Measurements from ENCODE around the gene DHX16.
A peak's percentile ranks its signal among the peaks of the same experiment; 100 is the strongest.
"Not testable (repeated sequence)": the region's sequence is repeated elsewhere in the genome, so short reads cannot be mapped to it uniquely, and the experiment has no call there.

Gene DHX16

DNA sequence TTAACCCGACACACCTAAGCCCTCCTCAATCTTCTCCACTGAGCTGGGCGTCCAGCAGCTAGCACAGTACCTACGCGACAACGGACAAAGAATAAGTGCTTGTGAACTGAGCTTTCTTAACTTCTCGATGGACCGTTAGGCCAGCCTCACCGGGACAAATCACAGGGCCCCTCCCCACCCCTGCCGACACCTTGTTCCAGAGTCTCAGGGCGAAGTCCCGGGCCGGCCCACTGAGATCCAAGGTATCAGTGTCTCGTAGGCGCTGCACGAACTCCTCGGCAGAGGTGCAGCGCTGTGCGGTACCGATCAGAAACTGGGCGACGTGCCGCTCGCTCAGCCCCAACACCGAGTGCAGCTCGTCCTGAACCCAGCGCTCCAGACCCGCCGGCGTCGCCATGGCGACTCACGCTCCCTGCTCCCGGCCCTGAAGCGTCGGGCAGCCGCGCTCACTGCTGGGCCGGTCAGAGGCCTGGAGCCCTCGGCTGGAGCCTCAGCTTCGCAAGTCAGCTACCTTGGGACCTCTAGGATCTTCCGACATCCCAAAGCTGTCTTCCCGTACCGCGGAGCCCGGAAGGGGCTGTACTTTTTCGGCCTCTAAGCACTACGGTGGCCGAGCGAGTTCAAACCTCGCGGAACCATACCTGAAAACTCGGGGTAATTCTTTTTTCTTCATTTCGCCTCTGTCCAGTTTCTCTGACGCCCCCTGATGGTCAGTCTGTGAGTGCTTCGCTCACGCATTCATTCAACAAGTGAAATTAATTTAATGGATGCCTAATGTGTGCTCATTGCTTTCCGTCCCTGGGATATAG, at the start of gene DHX16:
TSS of gene DHX16 (minus strand) at position 562 of the 809 bp plus-strand sequence. CDS start at position 397, 165 bp downstream.
- peak; percentile 98 for DNase-seq

DNA sequence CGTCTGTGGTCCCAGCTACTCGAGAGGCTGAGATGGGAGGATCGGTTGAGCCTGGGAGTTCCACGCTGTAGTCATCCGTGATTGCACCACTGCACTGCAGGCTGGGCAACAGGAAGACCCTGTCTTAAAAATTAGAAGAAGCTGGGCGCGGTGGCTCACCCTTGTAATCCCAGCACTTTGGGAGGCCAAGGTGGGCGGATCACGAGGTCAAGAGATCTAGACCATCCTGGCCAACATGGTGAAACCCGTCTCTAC, 49.1 kb upstream of the DHX16 start:
- DNase-seq: not testable (repeated sequence)

DNA sequence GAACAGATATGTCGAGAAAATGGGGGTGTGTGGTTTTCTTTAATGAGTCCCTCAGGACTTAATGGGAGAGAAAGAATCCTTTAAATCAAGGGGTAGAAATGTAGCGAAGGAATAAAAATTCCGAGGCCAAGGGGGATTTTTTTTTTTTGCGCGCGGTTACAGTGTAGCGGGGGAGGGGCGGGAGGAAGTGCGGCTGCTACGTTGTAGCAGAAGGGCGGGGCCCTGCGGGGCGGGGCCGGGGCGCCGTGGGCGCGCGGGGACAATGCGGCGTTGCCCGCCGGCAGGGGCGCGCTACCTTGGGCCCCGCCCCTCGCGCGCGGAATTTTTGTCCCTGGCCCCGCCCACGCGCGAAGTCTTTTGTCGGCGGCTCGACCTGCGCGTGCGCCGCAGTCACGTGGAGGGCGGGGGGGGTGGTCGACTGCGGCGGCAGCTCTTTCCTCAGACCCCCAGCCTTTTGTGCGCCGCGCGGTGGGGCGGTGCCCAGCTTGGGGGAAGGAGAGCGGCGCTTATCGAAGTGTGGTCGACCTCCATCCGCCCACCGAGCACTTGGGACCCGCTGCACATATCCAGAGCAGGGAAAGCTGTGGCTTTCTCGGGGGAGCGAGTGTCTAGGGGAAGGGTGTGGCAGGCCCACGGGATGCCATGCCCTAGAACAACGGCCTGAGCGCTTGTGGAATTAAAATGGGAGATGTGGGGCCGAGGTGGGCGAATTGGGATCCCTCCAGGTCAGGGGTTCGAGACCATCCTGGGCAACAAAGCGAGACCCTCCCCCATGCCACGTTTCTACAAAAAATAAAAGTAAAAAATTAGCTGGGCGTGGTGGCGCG, 48.6 kb upstream of the DHX16 start:
- DNase-seq: peak; percentile 94

DNA sequence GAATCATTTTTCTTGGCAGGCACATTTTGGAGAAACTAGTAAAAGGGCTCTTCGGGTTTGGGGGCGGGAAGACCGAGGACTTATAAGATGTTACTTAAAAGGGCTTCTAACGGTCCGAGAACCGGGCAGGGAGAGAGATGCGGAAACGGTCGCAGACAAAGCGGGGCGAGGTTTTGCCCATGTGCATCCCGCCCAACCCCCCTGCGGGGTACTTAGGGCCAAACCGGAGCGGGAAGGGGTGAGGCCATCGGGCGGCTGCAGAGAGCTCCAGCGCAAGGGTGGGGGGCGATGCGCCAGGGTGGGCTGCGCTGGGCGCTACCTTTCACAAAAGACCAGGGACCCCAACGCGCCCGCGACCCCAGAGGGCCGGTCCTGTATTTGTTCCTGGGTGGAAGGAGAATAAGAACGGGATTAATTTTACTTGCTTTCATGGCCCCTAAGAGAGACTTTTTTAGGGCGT, 48.0 kb upstream of the DHX16 start:
- DNase-seq: peak; percentile 90

DNA sequence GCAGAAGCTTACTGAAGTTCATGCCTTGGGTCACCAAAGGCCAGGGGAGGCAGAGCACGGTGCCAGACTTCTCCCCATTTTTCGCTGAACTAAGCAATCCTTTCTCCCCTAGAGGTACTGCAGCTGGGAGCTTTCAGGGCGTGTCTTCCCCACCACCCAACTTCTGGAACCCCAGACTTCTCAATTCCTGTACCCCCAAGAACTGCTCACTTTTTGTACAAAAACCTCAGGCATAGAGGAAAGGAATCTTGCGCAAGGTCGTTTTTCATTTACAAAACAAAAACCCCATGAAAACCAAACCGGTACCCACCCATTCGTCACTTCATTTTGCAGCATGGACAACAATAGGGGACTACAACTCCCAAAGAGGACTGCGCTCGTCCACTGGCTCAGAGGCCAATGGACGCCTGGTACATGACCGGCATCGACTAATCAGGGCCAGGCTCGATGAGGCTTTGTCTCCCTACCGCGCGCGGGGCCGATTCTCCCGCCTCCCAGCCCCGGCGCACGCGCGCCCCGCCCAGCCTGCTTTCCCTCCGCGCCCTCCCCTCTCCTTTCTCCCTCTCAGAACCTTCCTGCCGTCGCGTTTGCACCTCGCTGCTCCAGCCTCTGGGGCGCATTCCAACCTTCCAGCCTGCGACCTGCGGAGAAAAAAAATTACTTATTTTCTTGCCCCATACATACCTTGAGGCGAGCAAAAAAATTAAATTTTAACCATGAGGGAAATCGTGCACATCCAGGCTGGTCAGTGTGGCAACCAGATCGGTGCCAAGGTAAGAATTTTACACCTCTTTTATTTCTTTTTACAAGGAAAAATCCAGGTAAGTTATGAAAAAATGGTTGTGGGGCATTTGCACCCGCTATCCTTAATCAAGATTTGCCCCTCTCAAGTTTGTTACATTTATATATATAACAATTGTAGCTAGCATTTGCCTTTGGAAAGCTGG, 47.3 kb upstream of the DHX16 start, which contains the start of gene TUBB:
TSS of gene TUBB (plus strand) at position 562 of the 947 bp plus-strand sequence. CDS start at position 717, 155 bp downstream.
- peak; percentile 99 for DNase-seq

DNA sequence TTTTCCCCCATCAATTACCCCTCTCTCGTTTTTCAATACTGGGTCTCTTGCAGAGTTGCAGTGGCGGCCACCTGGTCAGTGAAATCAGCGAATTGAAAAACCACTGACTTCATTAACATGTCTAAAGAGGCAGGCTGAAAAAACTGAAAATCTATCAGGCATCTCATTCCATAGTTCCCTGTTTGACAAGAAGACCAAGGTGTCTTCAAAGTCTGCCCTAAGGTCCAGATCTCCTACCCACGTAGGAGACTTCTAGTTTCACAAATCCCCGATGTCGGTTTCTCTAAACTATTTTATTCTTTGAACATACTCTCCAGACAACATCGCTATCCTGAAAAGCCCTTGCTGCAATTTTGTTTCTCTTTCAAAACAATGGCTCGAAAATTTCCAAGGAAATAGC, 46.5 kb upstream of the DHX16 start:
- DNase-seq: peak; percentile 60

DNA sequence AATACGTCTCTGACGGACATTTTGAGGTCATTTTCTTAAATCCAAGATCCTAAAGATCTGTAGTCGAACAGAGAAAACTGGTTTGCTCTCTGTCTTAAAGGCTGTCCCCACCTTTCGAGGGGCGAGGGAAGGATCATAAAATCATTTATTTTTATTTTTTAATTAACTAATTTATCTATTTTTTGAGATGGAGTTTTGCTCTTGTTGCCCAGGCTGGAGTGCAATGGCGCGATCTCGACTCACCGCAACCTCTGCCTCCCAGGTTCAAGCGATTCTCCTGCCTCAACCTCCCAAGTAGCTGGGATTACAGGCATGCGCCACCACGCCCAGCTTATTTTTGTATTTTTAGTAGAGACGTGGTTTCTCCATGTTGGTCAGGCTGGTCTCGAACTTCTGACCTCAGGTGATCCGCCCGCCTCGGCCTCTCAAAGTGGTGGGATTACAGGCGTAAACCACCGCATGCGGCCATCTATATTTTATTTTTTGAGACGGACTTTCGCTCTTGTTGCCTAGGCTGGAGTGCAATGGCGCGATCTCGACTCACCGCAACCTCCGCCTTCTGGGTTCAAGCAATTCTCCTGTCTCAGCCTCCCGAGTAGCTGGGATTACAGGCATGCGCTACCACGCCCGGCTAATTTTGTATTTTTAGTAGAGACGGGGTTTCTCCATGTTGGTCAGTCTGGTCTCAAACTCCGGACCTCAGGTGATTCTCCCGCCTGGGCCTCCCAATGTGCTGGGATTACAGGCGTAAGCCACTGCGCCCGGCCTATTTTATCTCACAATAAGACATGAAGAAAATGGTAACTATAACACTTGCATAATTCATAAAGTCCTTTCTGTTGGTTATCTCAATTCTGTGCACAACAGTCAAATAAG, 45.3 kb upstream of the DHX16 start:
- DNase-seq: not testable (repeated sequence)

DNA sequence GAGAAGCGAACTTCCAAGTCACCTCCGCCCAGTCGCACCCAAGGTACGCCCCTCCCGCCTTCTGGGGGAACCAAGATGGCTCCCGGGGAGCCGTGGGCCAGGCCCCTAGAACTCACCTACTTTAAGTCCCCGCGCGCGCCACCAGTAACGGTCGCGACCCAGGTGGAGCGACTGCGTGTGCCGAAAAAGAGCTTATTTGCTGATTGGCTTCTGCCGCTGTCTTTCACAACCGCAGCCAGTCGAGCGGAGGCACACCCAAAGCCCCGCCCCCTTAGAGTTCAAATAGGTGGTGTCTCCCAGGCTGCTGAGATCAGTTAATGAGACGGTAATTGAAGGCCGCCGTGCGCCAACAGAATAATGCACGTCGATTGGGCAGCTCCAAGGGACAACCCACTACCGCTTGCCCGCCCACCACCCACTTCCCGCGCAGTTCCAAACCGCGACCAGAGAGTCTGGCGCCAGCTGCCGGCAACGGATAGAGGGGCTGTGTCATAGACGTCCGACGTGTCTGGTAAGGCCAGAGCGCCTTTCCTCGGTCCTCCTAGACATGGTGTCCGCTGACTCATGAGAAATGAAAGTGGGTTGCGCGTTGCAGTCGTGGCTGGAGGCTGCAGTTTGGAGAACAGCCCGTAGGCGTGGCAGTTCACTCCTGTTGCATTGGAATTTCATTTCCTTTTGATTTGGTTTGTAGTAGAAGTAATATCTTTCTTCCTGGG, 44.5 kb upstream of the DHX16 start, which contains the start of gene MDC1:
TSS of gene MDC1 (minus strand) at position 153 of the 716 bp plus-strand sequence. CDS start 2,106 bp downstream, outside the sequence.
- DNase-seq: peak; percentile 100

DNA sequence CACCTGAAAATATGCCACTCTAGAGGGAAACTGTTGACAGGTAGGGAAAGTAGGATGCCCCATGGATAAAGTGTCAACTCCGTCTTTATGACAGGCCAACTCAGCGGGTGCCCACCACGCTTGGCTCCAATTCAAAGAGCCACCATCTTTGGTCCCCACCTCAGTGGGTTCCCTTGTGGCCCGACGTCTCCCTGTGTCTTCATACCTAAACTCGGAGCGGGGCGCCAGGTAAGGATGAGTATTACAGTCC, 44.0 kb upstream of the DHX16 start:
- DNase-seq: no peak

DNA sequence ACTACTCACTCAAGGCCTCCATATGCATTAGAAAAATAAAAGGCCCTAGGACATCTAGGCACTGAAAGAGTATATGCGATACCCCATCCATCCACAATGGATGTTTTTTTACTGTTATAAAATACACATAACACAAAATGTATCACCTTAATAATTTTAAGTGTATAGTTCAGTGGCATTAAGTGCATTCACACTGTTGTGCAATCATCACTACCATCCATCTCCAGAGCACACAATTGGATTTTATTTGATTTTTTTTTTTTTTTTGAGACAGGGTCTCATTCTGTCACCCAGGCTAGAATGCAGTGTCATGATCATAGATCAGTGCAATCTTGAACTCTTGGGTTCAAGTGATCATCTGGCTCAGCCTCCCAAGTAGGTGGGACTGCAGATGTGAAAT, 41.5 kb upstream of the DHX16 start:
- DNase-seq: no peak

DNA sequence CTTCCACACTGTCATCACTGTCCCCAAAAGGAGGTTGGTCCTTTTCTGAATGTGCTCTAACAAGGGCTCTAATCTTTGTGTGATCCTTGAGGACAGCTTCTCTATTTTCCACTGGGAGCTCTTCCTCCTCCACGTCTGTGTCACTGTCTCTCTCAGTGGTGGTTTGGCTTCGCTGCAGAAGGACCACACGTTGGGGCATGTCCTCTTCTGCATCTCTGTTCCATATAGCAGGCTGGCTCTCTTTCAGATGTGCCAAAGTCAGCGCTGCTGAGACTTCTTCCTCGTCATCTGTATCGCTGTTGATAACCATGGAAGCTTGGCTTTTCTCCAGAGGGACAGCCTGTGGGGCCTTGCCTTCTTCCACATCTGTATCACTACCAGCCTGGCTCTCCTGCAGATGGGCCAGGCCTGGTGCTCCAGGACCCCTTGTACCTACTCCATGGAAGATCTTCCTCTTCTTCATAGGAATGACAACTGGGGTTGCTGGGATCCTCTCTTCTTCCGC, 39.7 kb upstream of the DHX16 start:
- no peak for DNase-seq

DNA sequence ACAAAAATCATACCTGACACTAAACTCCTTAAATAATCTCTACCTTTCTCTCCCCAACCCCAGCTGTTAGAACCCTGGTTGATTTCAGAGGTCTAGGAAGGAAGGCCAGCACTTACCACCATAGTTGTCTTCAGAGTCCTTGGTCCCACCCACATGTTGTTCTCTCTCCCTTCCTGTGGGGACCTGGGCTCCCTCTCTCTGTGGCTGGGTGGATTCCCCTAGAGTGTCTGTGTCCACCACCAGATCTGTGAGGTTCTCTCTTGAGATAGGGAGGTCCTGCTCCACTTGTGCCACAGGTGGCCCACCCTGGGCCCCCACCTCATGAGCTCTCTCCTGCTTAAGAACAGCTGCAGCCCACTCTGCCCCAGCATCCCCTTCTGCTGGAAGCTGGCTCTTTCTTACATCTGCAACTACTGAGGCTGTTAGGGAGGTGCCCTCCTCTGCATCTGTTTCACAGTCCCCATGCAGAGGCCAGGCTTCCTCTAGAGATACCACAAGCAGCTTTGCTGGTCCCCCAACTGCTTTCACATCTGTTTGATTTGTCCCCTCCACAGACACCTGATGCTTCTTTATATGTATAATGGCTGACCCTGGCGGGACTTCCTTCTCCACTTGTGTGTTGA, 39.1 kb upstream of the DHX16 start:
- no peak for DNase-seq

DNA sequence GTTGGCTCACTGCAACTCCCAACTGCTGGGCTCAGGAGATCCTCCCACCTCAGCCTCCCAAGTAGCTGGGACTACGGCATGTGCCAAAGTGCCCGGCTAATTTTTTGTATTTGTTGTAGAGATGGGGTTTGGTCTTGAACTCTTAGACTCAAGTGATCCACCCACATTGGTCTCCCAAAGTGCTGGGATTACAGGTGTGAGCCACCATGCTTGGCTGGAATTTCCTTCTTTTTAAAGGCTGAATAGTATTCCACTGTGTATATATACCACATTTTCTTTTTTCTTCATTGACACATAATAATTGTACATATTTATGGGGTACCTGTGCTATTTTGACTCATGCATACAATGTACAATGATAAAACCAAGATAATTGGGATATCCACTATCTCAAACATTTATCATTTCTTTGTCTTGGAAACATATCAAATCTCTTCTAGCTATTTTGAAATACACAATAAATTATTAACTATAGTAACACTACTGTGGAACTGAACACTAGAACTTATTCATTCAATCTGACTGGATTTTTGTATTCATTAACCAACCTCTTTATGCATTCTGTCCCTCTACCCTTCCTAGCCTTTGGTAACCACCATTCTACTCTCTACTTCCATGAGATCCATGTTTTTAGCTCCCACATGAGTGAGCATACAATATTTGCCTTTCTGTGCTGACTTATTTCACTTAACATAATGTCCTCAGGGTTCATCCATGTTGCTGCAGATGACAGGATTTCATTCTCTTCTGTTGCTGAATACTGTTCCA, 36.5 kb upstream of the DHX16 start:
- DNase-seq: no peak

DNA sequence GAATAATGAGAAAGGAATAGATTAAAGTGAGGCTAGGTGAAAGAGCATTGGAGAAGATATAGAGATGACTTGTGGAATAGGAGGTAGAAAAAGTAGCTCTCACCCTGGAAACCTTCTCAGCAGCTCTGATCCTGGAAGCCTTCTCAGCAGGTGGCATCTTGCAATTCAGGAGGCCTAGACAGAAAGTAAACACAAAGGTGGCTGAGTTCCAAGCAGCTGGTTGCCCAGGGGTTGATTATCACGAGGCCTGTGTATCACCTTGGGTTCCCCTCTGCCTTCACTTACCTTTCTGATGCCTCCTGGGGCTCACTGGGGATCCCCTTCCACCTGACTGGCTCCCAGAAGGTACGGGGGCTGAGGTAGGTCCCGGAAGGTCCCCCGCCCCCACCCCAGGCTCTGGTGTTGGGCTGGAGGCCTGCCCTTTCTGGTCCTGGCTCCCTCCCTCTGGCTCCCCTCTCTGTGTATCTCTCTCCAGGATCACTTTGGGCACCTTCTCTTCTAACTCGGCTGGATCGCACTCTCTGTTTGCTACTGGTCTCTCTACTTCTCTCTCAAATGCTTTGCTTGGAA, 34.6 kb upstream of the DHX16 start:
- DNase-seq: no peak

DNA sequence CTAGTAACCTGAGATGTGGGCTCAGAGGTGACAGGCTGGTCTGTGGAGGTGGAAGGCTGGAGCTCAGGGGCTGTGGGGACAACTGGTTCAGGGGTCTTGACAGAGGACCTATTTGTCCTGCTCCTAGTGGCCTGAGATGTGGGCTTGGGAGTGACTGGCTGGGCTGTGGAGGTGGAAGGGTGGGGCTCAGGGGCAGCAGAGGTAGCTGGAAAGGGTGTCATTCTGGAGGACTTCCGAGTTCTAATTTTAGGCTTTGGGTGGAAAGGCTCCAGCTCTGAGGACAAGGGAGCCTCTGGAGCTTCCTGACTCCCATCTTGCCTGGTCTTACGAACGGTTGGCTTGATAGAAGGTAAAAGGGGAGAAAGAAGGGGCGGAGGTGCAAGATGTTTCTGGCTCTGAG, 32.8 kb upstream of the DHX16 start:
- DNase-seq: no peak

DNA sequence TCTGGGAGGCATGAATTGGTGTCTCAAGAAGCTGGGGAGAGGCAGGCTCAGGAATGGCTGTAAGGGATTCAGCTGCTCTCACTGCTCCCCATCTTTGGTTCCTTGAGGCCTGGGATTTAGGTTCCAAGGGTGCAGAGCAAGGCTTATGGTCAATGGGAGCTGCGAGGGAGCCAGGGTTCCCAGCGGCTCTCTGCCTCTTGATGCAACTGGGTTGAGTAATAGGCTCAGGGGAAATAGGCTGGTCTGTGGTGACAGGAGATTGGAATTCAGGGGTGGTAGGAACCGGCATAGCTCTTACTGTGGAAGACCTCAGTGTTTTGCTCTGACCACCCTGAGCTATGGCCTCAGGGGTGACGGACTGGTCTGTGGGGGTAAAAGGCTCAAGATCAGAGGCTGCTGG, 31.0 kb upstream of the DHX16 start:
- no peak for DNase-seq

DNA sequence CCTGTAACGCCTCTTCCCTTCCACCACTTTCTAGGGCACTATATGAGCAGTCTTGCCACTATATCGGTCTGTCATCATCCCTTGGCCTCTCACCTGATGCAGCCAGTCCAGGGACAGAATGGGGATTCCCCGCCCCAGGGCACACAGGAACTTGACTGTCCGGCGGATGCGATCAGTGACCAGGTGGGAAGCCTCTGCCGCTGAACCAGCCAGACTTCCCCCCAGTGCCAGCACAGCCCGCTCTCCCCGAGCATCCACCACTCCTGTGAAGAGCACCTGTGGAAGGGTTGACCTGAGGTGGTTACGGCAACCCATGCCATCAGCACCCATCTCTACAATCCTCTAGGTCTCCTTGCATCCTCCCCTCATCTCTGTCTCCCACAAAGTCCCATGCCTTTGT, 30.2 kb upstream of the DHX16 start:
- no peak for DNase-seq

DNA sequence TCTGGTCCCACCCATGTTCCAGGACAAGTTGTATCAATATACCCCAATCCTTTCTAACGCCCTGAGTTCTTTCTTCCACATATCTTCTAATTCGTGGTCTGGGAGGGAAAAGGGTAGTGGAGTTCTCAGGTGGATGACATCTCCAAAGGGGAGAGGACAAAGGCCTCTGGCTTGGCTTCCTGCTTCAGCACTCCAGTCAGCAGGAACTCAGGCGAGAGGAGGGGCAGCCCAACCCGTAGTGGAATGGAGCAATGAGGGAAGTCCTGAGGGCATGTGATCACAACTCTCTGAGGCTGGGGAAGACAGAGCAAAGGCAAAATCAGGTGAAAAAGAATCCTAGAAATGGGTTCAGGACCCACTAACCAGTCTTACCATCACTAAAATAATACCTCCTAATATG, 27.5 kb upstream of the DHX16 start:
- no peak for DNase-seq

DNA sequence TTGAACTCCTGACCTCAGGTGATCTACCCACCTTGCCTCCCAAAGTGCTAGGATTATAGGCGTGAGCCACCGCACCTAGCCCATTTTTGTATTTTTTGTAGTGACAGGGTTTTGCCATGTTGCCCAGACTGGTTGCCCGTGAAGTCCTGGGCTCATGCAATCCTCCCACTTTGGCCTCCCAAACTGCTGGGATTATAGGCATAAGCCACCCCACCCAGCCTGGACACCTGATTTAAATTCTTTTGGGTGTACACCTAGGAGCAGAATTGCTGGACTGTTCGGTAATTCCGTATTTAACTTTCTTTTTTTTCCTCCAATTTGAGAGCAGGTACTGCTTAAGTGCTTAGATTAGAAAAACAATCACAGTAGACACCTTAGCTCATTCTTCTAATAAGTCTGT, 23.6 kb upstream of the DHX16 start:
- no peak for DNase-seq

Data from NCI-H82 (cell line).